Ovary (tissue), 9 donors: ENCODE results near the gene MRPL48. TPM values are rescaled to one million over a fixed set of nuclear protein-coding genes. Genes with fewer than 3 reads are reported as not detected.

Source experiments
- DNase-seq, 5 donors: peaks; one replicate each; pipeline ENCODE4 v3.0.0-alpha.2; 2019 to 2020
- H3K27ac ChIP-seq, 2 donors: fragments of 200-600 bp; one replicate each; pipeline versions ENCODE4 v1.5.1 to v1.8.0; 2019 to 2022
- H3K27me3 ChIP-seq: fragments of 200-600 bp; one replicate; pipeline ENCODE4 v1.8.0; 2022
- H3K36me3 ChIP-seq: fragments of 200-600 bp; sonication (generic); one replicate; pipeline ENCODE4 v1.5.1; 2019
- H3K4me1 ChIP-seq: one replicate; pipeline ENCODE4 v1.8.1; 2013; ENCODE audit warnings: mild to moderate bottlenecking, moderate library complexity; ENCODE audit not compliant: insufficient read depth
- H3K4me3 ChIP-seq: fragments of 200-600 bp; sonication (generic); one replicate; pipeline ENCODE4 v1.5.1; 2017
- H3K9me3 ChIP-seq, 2 donors: fragments of 200-600 bp in 1 of 2; sonication (generic) in 1 of 2; one replicate each; pipeline versions ENCODE4 v1.5.1 to v1.8.1; 2013 to 2019; ENCODE audit warnings: mild to moderate bottlenecking in 1 of 2, moderate library complexity in 1 of 2
- EP300 ChIP-seq: sonication (generic); formaldehyde crosslinking; IDR thresholded peaks from one replicate; pipeline ENCODE4 v1.6.1; 2017; ENCODE audit warnings: antibody characterized with exemption
- POLR2A ChIP-seq: fragments of 450-650 bp; IDR thresholded peaks from one replicate; pipeline ENCODE4 v1.6.1; 2017; ENCODE audit warnings: antibody characterized with exemption, mild to moderate bottlenecking, moderate library complexity
- WGBS, 3 donors: extraction: QIAGEN DNeasy Blood & Tissue Kit in 1 of 3; methylation state at CpG; one replicate each; pipeline versions ENCODE4 v1.1.5 to v1.1.7; 2013 to 2017; 5-methylcytosine and 5-hydroxymethylcytosine counted together
- intact Hi-C, 4 donors: fragments of 100-400 bp; cut with DNase I; formaldehyde crosslinking; loops; one replicate each; pipeline versions ENCODE4 v1.11.0 to v1.15.1; 2022 to 2023
- polyA plus RNA-seq, 2 donors: library from polyadenylated mRNA; stranded (reverse); fragments of 200-250 nt in 1 of 2; fragments of 350-450 nt in 1 of 2; fragmentation: Illumina TruSeq in 1 of 2; extraction: RNeasy Lipid Tissue Mini Kit (QIAGEN cat#74804) in 1 of 2; gene quantifications; one replicate each; pipeline ENCODE4 v1.2.3, GENCODE V29; 2013 to 2014
- total RNA-seq, 7 donors: library from RNA; depleted of rRNA in 2 of 7; stranded (reverse); fragments of >200 nt in 2 of 7; fragmentation: NEBNext Ultra II Directional in 3 of 7; extraction: Animal tissue kit (Norgen Biotek cat#: 25700) in 3 of 7; gene quantifications; one replicate each; pipeline versions ENCODE4 v1.1.0 to v1.2.4, GENCODE V29; 2016 to 2023
- TF ChIP-seq, protein P1 (sequence below), 3 donors: fragments of 450-650 bp in 2 of 3; fragments of 200-600 bp in 1 of 3; IDR thresholded peaks; one replicate each; pipeline versions ENCODE4 v1.5.1 to v1.8.0; 2016 to 2022; ENCODE audit warnings: antibody characterized with exemption in 3 of 3, mild to moderate bottlenecking in 1 of 3
- donor health status: DM: no; HTN: no; CAD: no; lungs with moderate emphysema.
- donor health status: DM: no; HTN: no; CAD: no.
- donor health status: Bipolar disorder and iron deficiency.
- donor health status: DM: yes; HTN: yes; CAD: no.
- donor health status: DM: no; HTN: no; CAD: no.
- donor health status: DM: yes; HTN: yes; CAD: no.

The MRPL48 gene
- total and polyA plus RNA-seq, 9 donors = 18.7 to 33.4 (median 30.4) TPM

DNA sequence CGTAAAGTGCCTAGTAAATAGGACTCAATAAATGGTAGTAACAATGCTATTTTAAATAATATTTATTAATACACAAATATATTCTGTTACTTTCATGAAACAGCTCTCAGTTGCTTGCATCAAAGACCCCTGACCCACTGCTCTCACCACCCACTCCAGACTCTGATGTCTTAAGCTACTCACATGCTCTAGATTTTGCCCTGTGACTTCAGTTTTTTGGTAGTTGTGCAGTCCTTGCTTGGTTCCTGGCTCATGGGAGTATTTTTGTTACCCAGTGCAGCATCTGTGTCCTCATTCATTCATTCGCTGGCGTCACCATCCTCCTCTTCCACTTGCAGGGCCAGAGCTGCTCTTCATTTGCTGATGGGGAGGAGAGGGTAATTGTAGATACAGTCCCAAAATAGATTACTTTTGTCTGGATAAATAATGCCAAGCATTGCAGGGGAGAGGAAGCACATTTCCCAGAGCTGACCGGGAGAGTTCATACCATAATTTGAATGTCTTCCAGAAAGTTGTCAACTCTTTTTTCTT is 12.7 kb downstream of the MRPL48 start:
- intact Hi-C loops = no loop called here
- no peaks in the 10 kb centered on the region for H3K27me3 ChIP-seq
- no peak overlapping the region for H3K4me3 ChIP-seq
- TF ChIP-seq EP300 (no peak), POLR2A (no peak)
- TF ChIP-seq, protein P1, sequence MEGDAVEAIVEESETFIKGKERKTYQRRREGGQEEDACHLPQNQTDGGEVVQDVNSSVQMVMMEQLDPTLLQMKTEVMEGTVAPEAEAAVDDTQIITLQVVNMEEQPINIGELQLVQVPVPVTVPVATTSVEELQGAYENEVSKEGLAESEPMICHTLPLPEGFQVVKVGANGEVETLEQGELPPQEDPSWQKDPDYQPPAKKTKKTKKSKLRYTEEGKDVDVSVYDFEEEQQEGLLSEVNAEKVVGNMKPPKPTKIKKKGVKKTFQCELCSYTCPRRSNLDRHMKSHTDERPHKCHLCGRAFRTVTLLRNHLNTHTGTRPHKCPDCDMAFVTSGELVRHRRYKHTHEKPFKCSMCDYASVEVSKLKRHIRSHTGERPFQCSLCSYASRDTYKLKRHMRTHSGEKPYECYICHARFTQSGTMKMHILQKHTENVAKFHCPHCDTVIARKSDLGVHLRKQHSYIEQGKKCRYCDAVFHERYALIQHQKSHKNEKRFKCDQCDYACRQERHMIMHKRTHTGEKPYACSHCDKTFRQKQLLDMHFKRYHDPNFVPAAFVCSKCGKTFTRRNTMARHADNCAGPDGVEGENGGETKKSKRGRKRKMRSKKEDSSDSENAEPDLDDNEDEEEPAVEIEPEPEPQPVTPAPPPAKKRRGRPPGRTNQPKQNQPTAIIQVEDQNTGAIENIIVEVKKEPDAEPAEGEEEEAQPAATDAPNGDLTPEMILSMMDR (IDR thresholded peaks at IDR 0.05) = no peak
- H3K4me1 ChIP-seq = no peaks in the 10 kb centered on the region
- no peak for DNase-seq
- WGBS, 3 donors = 55 to 76% (median 73%) methylated on average over 4 of the region's 4 CpGs
- H3K36me3 ChIP-seq = no peaks in the 10 kb centered on the region
- no peak overlapping the region for H3K27ac ChIP-seq
- no peaks in the 10 kb centered on the region for H3K9me3 ChIP-seq

DNA sequence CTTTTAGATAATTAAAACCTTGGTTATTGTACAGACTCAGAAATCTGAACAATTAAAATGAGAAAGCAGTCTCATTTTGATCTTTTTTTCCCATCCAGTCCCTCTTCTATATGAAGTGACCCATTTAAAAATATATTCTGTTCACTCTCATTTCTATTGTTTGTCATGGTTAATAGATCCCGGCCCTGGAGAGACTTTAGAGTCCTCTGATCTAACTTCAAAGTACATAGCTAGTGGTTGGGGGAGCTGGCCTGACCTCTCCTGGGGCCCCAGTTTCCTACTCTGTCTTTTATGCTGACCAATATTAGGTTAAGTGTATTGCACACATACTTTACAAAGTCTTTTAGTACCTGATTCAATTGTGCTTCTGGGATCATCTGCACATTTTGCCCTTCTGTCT is 13.5 kb downstream of the MRPL48 start:
- Histone ChIP-seq H3K36me3 (no peaks in the 10 kb centered on the region), H3K4me3 (no peak overlapping the region), H3K9me3 (no peaks in the 10 kb centered on the region), H3K27me3 (no peaks in the 10 kb centered on the region), H3K4me1 (no peaks in the 10 kb centered on the region), H3K27ac (no peak overlapping the region)
- 69 to 86% (median 73%) methylated on average over 1 of the region's 1 CpG for WGBS, 3 donors
- intact Hi-C loops = no loop called here
- no peak for DNase-seq
- TF ChIP-seq POLR2A (no peak), EP300 (no peak)
- TF ChIP-seq, protein P1 (IDR thresholded peaks at IDR 0.05) = no peak

DNA sequence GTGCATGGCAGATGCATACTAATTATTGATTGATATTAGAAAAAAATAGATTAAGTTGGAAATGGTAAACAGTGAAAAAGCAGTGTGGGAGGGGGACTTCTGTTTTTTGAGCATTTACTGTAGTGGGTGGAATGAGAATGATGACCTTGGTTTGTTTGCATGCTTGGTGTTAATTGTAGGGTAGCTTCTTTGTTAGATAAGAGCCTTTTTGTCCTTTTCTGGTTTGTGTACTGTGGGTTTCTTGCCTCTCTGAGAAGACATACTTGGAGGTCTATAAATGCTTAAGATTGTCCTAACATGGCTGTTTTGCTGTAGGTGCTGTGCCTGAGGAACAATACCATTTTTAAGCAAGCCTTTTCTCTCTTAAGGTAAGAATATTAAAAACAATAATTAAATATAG is 17.0 kb downstream of the MRPL48 start:
- TF ChIP-seq POLR2A = no peak
- TF ChIP-seq, protein P1 (IDR thresholded peaks at IDR 0.05) = no peak
- no peak for TF ChIP-seq EP300
- H3K9me3 ChIP-seq = no peaks in the 10 kb centered on the region

DNA sequence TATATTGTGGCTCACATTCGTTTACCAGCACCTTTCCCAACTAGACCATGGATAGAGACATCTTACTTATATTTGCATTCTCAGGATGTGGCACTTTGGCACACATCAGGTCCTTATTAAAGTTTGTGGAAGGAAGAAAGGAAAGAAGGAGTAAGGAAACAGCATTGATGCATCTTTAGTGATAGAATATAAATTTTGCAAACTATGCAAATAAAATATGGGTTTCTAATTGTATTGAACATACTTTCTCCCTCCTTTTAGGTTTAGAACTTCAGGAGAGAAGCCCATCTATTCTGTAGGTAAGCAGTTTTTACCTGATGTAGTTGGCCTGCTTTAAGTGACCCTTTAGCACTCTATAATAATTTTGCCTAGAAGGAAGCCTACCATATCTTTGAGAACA is 20.4 kb downstream of the MRPL48 start:
- TF ChIP-seq, protein P1 (IDR thresholded peaks at IDR 0.05) = no peak
- no peaks in the 10 kb centered on the region for H3K9me3 ChIP-seq
- no peak for DNase-seq
- no peaks in the 10 kb centered on the region for H3K36me3 ChIP-seq
- H3K4me1 ChIP-seq = no peaks in the 10 kb centered on the region
- intact Hi-C loops = no loop called here
- H3K4me3 ChIP-seq = no peak overlapping the region
- no peak overlapping the region for H3K27ac ChIP-seq
- 81 to 93% (median 93%) methylated on average over 1 of the region's 1 CpG for WGBS, 3 donors
- no peaks in the 10 kb centered on the region for H3K27me3 ChIP-seq

More for the DNA sequence above, 17.0 kb downstream of the MRPL48 start:
- intact Hi-C loops = no loop called here
- Histone ChIP-seq H3K27me3 (no peaks in the 10 kb centered on the region), H3K27ac (no peak overlapping the region), H3K36me3 (no peaks in the 10 kb centered on the region), H3K4me3 (no peak overlapping the region), H3K4me1 (no peaks in the 10 kb centered on the region)
- DNase-seq = no peak

DNA sequence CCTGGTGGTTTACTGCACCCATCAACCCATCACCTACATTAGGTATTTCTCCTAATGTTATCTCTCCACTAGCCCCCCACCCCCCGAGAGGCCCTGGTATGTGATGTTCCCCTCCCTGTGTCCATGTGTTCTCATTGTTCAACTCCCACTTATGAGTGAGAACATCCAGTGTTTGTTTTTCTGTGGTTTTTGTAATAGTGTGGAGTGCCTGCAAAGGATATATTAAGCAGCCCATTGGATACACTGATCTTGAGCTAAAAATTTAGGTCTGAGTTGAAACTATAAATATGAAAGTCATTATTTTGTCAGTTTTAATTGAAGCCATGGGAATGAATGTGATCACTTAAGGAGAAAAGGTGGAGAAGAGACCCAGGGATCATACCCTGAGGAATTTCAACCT is 23.0 kb downstream of the MRPL48 start:
- WGBS, 3 donors = 15 to 32% (median 27%) methylated on average over 1 of the region's 1 CpG
- Histone ChIP-seq H3K27me3 (no peaks in the 10 kb centered on the region), H3K36me3 (no peaks in the 10 kb centered on the region), H3K4me3 (no peak overlapping the region), H3K9me3 (no peaks in the 10 kb centered on the region), H3K4me1 (no peaks in the 10 kb centered on the region), H3K27ac (no peak overlapping the region)
- TF ChIP-seq EP300 (no peak), POLR2A (no peak)
- TF ChIP-seq, protein P1 (IDR thresholded peaks at IDR 0.05) = no peak
- DNase-seq = no peak
- intact Hi-C loops = no loop called here
